Fibroblast of pulmonary artery (primary cell): ENCODE data around the gene TTC28.
A peak's percentile ranks its signal among the peaks of the same experiment; 100 is the strongest.

Source experiments
- DNase-seq: peaks from one replicate; pipeline ENCODE4 v3.0.0-alpha.2; 2010; ENCODE audit warnings: low read depth
- H3K4me3 ChIP-seq: replicated peaks from 2 replicates; pipeline ENCODE4 v1.5.1; 2011; ENCODE audit warnings: low read depth, mild to moderate bottlenecking, control low read depth, low read length, moderate library complexity
- TF ChIP-seq, protein P1 (sequence below): IDR thresholded peaks from 2 replicates; pipeline ENCODE4 v1.5.1; 2011; ENCODE audit warnings: mild to moderate bottlenecking, control low read depth, low read length, inconsistent platforms; ENCODE audit errors: missing control alignments

Gene TTC28

DNA sequence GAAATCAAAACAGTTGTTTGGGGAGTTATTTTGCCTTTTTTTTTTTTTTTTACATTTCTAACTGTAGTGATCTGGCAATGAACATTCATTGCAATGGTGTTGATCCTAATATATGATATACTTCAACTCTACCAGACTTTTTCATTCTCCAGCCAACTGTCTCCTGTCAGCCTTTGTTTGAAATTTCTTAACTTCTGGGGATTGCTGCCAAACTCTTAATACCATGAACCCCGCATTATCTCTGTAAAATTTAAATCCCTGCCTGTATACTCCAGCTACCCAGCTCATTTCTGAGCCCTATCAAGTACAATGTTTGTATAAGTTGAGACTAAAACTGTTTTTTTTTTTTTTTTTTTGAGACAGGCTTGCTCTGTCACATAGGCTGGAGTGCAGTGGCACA, 280.7 kb downstream of the TTC28 start:
- peak; percentile 56 for DNase-seq
- H3K4me3 ChIP-seq: no peak overlapping the region
- TF ChIP-seq, protein P1, sequence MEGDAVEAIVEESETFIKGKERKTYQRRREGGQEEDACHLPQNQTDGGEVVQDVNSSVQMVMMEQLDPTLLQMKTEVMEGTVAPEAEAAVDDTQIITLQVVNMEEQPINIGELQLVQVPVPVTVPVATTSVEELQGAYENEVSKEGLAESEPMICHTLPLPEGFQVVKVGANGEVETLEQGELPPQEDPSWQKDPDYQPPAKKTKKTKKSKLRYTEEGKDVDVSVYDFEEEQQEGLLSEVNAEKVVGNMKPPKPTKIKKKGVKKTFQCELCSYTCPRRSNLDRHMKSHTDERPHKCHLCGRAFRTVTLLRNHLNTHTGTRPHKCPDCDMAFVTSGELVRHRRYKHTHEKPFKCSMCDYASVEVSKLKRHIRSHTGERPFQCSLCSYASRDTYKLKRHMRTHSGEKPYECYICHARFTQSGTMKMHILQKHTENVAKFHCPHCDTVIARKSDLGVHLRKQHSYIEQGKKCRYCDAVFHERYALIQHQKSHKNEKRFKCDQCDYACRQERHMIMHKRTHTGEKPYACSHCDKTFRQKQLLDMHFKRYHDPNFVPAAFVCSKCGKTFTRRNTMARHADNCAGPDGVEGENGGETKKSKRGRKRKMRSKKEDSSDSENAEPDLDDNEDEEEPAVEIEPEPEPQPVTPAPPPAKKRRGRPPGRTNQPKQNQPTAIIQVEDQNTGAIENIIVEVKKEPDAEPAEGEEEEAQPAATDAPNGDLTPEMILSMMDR: no peak

DNA sequence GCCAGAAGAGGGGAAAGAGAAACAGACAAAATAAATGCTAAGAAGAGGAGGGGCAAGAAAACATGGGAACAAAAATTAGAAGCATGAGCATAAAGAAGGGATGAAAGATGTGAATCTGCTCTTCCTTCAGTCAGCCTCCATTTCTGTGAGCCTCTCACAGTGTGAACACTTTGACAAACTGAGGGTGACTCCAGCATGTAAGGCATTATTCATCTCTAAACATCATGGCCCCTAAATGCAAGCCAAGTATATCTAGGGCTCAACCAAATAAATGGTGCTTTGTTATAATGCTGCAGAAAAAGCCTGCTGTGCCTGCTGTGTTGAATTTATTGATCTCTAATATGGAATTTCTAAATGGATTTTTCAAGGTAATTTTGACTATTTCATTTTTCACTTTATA, 281.3 kb downstream of the TTC28 start:
- TF ChIP-seq, protein P1: no peak
- no peak overlapping the region for H3K4me3 ChIP-seq
- no peak for DNase-seq

GRCh38 chr22:28397306-28397705, 282.3 kb downstream of the TTC28 start:
- TF ChIP-seq, protein P1: no peak
- H3K4me3 ChIP-seq: no peak overlapping the region
- DNase-seq: no peak

GRCh38 chr22:28395920-28396753, 283.5 kb downstream of the TTC28 start:
- DNase-seq: peak; percentile 36
- TF ChIP-seq, protein P1: no peak
- no peak overlapping the region for H3K4me3 ChIP-seq

DNA sequence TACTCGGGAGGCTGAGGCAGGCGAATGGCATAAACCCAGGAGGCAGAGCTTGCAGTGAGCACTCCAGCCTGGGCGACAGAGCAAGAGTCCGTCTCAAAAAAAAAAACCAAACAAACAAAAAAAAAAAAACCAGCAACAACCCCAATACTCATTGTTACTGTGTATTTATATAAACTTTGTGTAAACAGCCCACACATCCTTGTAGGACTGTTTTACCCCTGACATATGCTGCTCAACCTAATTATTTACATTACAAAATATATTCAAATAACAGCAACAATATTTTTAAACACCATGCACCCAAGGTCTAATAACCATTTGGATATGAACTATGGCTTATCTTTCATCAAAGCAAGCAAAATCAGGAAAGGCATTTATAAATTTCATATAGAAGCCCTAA, 284.1 kb downstream of the TTC28 start:
- no peak overlapping the region for H3K4me3 ChIP-seq
- TF ChIP-seq, protein P1: no peak
- DNase-seq: no peak

DNA sequence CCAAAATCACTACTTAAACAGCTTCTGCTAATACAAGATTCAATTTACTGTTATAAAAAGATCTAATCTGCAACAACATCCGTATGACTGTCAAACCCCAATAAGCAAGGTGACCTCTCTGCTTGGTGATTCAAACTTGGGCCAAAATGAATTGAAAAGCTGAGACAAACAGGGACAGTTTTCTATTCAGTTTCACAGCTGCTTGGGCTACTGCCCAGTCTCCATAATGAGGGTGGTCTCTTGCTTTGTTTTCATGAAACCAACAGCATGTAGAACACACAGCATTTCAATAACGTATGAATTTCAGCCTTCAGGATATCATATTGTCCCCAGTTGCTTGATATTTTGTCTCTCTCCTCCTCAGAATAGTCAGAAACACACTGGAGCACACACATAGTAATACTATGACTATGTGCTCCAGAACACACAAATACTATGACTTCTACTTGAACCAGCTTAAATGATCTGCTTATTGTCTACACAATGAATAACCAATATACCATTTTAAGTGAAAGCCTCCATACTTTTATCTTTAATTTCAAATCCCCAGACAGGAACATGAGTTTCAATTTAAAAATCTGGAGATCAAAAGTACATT, 285.0 kb downstream of the TTC28 start:
- TF ChIP-seq, protein P1: no peak
- no peak overlapping the region for H3K4me3 ChIP-seq
- no peak for DNase-seq
